Thyroid gland (tissue), 4 donors: ENCODE data around the gene LGR6.

Experiments used
- CTCF ChIP-seq, 6 experiments: fragments of 200-600 bp in 3 of 6; fragments of 450-650 bp in 3 of 6; sonication (generic) in 3 of 6; IDR thresholded peaks; one replicate each; pipeline ENCODE4 v1.5.1; 2016 to 2019; ENCODE audit warnings: antibody characterized with exemption in 6 of 6, mild to moderate bottlenecking in 2 of 6, inconsistent platforms in 1 of 6, moderate library complexity in 1 of 6
- POLR2A ChIP-seq, 2 donors: fragments of 450-650 bp; IDR thresholded peaks; one replicate each; pipeline ENCODE4 v1.6.1; 2017; ENCODE audit warnings: antibody characterized with exemption in 2 of 2, mild to moderate bottlenecking in 2 of 2, moderate library complexity in 1 of 2

GRCh38 chr1:202249846-202250245 lies 56.2 kb downstream of the LGR6 start:
- TF ChIP-seq CTCF (IDR thresholded peaks at IDR 0.05) = no peak
- no peak for TF ChIP-seq POLR2A (IDR thresholded peaks at IDR 0.05)
